ENCODE measurements around the gene GRAMD1A.
"Not testable (repeated sequence)": the region's sequence is repeated elsewhere in the genome, so short reads cannot be mapped to it uniquely, and the experiment has no call there.

DNA sequence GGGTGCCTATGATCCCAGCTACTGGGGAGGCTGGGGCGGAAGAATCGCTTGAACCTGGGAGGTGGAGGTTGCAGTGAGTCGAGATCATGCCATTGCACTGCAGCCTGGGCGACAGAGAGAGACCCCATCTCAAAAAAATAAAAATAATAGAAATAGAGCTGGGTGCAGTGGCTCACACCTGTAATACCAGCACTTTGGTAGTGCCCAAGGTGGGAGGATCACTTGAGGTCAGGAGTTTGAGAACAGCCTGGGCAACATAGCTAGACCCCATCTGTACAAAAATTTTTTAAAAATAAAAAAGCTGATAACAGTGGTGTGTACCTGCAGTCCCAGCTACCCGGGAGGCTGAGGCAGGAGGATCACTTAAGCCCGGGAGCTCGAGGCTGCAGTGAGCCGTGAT is 7.3 kb downstream of the GRAMD1A start:
- TF ChIP-seq ZFP30, ZFP3, ISL1, CSDC2, SNAI2 (CRISPR knock-in tag; IDR thresholded peaks at IDR 0.05): not testable (repeated sequence)
- TF ChIP-seq, protein P1, sequence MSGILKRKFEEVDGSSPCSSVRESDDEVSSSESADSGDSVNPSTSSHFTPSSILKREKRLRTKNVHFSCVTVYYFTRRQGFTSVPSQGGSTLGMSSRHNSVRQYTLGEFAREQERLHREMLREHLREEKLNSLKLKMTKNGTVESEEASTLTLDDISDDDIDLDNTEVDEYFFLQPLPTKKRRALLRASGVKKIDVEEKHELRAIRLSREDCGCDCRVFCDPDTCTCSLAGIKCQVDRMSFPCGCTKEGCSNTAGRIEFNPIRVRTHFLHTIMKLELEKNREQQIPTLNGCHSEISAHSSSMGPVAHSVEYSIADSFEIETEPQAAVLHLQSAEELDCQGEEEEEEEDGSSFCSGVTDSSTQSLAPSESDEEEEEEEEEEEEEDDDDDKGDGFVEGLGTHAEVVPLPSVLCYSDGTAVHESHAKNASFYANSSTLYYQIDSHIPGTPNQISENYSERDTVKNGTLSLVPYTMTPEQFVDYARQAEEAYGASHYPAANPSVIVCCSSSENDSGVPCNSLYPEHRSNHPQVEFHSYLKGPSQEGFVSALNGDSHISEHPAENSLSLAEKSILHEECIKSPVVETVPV (CRISPR knock-in tag; IDR thresholded peaks at IDR 0.05) = not testable (repeated sequence)
